Measurements from ENCODE around the gene OXCT1.

GRCh38 chr5:41762426-41762825, 107.8 kb downstream of the OXCT1 start:
- no peak for TF ChIP-seq POLR2A (IDR thresholded peaks at IDR 0.05; ENCODE audit: extremely low read depth, insufficient read length)
- no peak for TF ChIP-seq CTCF (IDR thresholded peaks at IDR 0.05; ENCODE audit: low read depth, low read length)
- TF ChIP-seq MAX (IDR thresholded peaks at IDR 0.05; ENCODE audit: low read depth, low read length), result no peak
- TF ChIP-seq MYC (IDR thresholded peaks at IDR 0.05; ENCODE audit: low read depth, low read length), result no peak
